Pancreas (tissue), 10 donors: Measurements from ENCODE around the gene POMGNT2. TPM values are rescaled to one million over a fixed set of nuclear protein-coding genes. Genes with fewer than 3 reads are reported as not detected.

Source experiments
- ATAC-seq, 4 donors: fragments of 200-7000 bp; cut with Tn5 transposase; one replicate each; pipeline versions ENCODE4 v1.8.0 to v1.9.1; 2020; ENCODE audit warnings: mild to moderate bottlenecking in 4 of 4, moderate library complexity in 4 of 4
- DNase-seq, 6 donors: peaks; one replicate each; pipeline ENCODE4 v3.0.0-alpha.2; 2020
- FAIRE-seq: peaks from 2 replicates; lab custom pipeline; 2012; peaks lifted over from hg19 to GRCh38; lab: Jason Lieb, UNC
- H3K27ac ChIP-seq, 4 donors: fragments of 200-600 bp; sonication (generic); 1 replicate in 3 of 4; 2 replicates in 1 of 4; pipeline versions ENCODE4 v1.5.0 to v1.8.0; 2020
- H3K27me3 ChIP-seq, 4 donors: fragments of 200-600 bp; one replicate each; pipeline ENCODE4 v1.8.0; 2021
- H3K36me3 ChIP-seq, 3 donors: fragments of 200-600 bp; sonication (generic) in 1 of 3; one replicate each; pipeline versions ENCODE4 v1.5.0 to v1.8.0; 2020 to 2021
- H3K4me1 ChIP-seq, 3 donors: fragments of 200-600 bp; one replicate each; pipeline ENCODE4 v1.8.0; 2021
- H3K4me3 ChIP-seq, 4 donors: fragments of 200-600 bp; sonication (generic) in 2 of 4; one replicate each; pipeline versions ENCODE4 v1.5.0 to v1.8.0; 2020 to 2021
- H3K9me3 ChIP-seq, 4 donors: fragments of 200-600 bp; one replicate each; pipeline ENCODE4 v1.8.0; 2021
- CTCF ChIP-seq, 4 donors: fragments of 200-600 bp; sonication (generic) in 3 of 4; IDR thresholded peaks; one replicate each; pipeline versions ENCODE4 v1.5.0 to v1.8.0; 2021; ENCODE audit warnings: antibody characterized with exemption in 4 of 4
- WGBS, 2 donors: extraction: QIAGEN DNeasy Blood & Tissue Kit; methylation state at CpG; one replicate each; pipeline ENCODE4 v1.1.7; 2013; 5-methylcytosine and 5-hydroxymethylcytosine counted together
- intact Hi-C, 3 donors: fragments of 100-400 bp; cut with DNase I; formaldehyde crosslinking; loops; one replicate each; pipeline versions ENCODE4 v1.11.1 to v1.14.2; 2022
- polyA plus RNA-seq, 2 donors: library from polyadenylated mRNA; stranded (reverse); fragments of 200-250 nt; gene quantifications; one replicate each; pipeline ENCODE4 v1.2.3, GENCODE V29; 2013
- total RNA-seq, 6 donors: library from RNA; stranded (reverse); fragmentation: NEBNext Ultra II Directional in 4 of 6; extraction: Animal tissue kit (Norgen Biotek cat#: 25700) in 4 of 6; gene quantifications; one replicate each; pipeline versions ENCODE4 v1.2.1 to v1.2.4, GENCODE V29; 2021 to 2023
- donor health status: healthy with polysubstance abuse.
- donor health status: DM: no; HTN: no; CAD: no; lungs with moderate emphysema.
- donor health status: DM: no; HTN: no; CAD: no.
- donor health status: control.
- donor health status: control.
- donor health status: Bipolar disorder and iron deficiency.
- donor health status: DM: yes; HTN: yes; CAD: no.
- donor health status: DM: no; HTN: no; CAD: no.
- donor health status: DM: no; HTN: no; CAD: no.
- donor health status: DM: yes; HTN: yes; CAD: no.

Gene POMGNT2
- total and polyA plus RNA-seq, 8 donors: 4.4 to 13.5 (median 7.8) TPM

DNA sequence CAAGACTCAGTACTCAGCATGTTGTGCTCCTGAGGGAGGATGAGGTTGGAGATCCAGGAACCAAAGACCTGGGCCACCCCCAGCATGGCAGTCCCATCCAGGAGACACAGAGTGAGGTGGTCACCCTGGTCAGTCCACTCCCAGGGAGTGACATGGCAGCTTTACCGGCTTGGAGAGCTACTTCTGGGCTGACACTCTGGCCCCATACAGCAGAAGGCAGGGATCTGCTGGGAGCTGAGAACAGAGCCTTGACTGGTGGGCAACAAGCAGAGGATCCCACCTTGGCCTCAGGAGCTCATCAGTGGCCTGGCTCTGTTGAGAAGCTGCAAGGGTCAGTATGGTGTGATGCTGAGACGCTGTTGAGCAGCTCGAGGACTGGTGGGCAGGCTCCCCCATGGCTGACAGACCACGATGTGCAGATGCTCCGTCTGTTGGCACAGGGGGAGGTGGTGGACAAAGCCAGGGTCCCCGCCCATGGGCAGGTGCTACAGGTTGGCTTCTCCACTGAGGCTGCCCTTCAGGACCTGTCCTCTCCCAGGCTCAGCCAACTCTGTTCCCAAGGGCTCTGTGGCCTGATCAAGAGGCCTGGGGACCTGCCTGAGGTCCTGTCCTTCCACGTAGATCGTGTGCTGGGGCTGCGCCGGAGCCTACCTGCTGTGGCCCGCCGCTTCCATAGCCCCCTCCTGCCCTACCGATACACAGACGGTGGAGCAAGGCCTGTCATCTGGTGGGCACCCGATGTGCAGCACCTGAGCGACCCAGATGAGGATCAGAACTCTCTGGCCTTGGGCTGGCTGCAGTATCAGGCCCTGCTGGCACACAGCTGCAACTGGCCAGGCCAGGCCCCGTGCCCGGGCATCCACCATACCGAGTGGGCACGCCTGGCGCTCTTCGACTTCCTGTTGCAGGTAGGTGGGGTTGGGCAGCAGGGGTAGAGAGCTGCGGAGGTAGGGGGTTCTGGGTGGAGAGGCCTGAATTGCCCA, 72.9 kb downstream of the POMGNT2 start:
- H3K9me3 ChIP-seq: no peaks in the 10 kb centered on the region
- ATAC-seq (no peak), FAIRE-seq (no peak), DNase-seq (no peak)
- H3K4me3 ChIP-seq: no peak overlapping the region
- no peaks in the 10 kb centered on the region for H3K27me3 ChIP-seq
- intact Hi-C loops: no loop called here
- no peaks in the 10 kb centered on the region for H3K4me1 ChIP-seq
- no peak overlapping the region for H3K27ac ChIP-seq
- no peaks in the 10 kb centered on the region for H3K36me3 ChIP-seq
- WGBS, 2 donors: 94 to 96% methylated on average over 23 of the region's 23 CpGs
- TF ChIP-seq CTCF (IDR thresholded peaks at IDR 0.05): no peak

- Histone ChIP-seq H3K27me3 (no peaks in the 10 kb centered on the region), H3K27ac (no peak overlapping the region), H3K4me3 (no peak overlapping the region), H3K36me3 (no peaks in the 10 kb centered on the region), H3K9me3 (no peaks in the 10 kb centered on the region), H3K4me1 (no peaks in the 10 kb centered on the region)
- WGBS, 2 donors: 93 to 94% methylated on average over 16 of the region's 16 CpGs
- DNase-seq: no peak
- intact Hi-C loops: no loop called here
- no peak for ATAC-seq
- FAIRE-seq: no peak
- TF ChIP-seq CTCF (IDR thresholded peaks at IDR 0.05): no peak
These were observed 73.9 kb downstream of the POMGNT2 start for GRCh38 chr3:43031889-43032545.

DNA sequence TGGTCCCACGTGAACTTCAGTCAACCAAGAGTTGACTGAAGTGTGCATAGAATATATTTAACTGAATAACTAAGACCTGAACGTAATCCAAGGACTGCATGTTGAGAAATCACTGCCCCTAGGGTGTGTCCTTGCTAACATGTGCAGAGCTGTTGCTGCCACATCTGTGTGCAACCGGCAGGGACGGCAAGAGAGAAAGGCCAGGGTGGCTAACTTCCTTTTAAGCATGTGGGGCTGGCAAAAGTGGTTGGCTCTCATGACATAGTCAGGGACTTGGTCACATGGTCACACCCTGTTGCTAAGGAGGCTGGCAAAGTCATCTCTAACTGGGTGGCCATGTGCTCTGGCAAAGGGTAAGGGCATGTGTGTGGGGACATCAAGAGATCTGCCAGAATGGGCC, 74.4 kb downstream of the POMGNT2 start:
- Histone ChIP-seq H3K27ac (no peak overlapping the region), H3K9me3 (no peaks in the 10 kb centered on the region), H3K4me3 (no peak overlapping the region), H3K36me3 (no peaks in the 10 kb centered on the region), H3K27me3 (no peaks in the 10 kb centered on the region), H3K4me1 (no peaks in the 10 kb centered on the region)
- TF ChIP-seq CTCF (IDR thresholded peaks at IDR 0.05): no peak
- ATAC-seq (peak in 2 of 4 donors; percentile 35 to 36), DNase-seq (no peak), FAIRE-seq (no peak)
- WGBS, 2 donors: 72 to 74% methylated on average over 4 of the region's 4 CpGs
- intact Hi-C loops: no loop called here

DNA sequence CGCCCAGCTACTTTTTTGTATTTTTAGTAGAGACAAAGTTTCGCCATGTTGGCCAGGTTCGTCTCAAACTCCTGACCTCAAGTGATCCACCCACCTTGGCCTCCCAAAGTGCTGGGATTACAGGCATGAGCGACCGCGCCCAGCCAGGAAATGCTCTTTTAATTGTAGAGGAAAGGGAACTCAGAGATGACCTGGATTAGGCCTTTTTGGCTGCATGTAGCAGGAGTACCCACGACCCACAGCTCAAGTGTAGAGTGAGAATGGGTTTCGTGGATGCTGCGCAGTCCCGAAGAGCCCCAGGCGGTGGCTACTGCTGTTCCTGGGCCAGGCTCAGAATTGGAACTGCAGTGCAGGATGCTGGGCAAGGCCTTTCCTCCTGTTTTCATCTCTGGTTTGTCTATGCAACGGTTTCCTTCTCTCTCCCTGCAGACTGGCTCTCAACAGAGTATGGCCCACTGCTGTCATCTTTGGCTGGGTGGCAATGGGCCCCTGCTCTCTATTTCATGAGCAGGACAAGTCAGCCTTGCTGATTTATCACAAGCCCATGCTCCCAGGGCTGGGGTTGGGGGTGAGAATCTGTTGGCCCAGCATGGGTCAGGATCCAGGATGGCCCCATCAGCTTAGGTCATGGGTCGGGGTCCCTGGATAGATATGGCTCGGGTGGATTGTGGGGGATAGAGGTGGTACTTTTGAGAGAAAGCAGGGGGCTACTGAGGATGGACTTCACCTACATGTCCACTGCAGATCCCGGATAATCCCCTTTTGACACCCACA, 75.5 kb downstream of the POMGNT2 start:
- intact Hi-C loops: no loop called here
- FAIRE-seq: no peak
- no peak for ATAC-seq

More for the DNA sequence above, 75.5 kb downstream of the POMGNT2 start:
- H3K27me3 ChIP-seq: no peaks in the 10 kb centered on the region
- no peaks in the 10 kb centered on the region for H3K9me3 ChIP-seq
- no peak overlapping the region for H3K4me3 ChIP-seq
- DNase-seq: no peak
- H3K27ac ChIP-seq: no peak overlapping the region
- 85 to 87% methylated on average over 15 of the region's 15 CpGs for WGBS, 2 donors
- no peak for TF ChIP-seq CTCF (IDR thresholded peaks at IDR 0.05)
- no peaks in the 10 kb centered on the region for H3K36me3 ChIP-seq
- H3K4me1 ChIP-seq: no peaks in the 10 kb centered on the region

Other genes with a start within 250 kb of the POMGNT2 start
- under 1 TPM in 1 of 6 donors, not detected in 5; 0.22 TPM for gene CYP8B1, start 230.2 kb downstream of the POMGNT2 start, total RNA-seq
- not detected for gene CYP8B1, start 230.2 kb downstream of the POMGNT2 start, polyA plus RNA-seq
- 1 to 10 TPM; 5.7 to 9.9 (median 8.4) TPM for gene ZNF662, start 199.9 kb downstream of the POMGNT2 start, total RNA-seq
- 10 to 100 TPM in 1 of 2 donors, 1 to 10 TPM in 1; 5.4 to 10.3 TPM for gene ZNF662, start 199.9 kb downstream of the POMGNT2 start, polyA plus RNA-seq
- gene GASK1A, start 126.8 kb downstream of the POMGNT2 start, total RNA-seq: 1 to 10 TPM; 1.2 to 5.8 (median 2.2) TPM
- gene GASK1A, start 126.8 kb downstream of the POMGNT2 start, polyA plus RNA-seq: 1 to 10 TPM; 1.5 to 1.7 TPM
- gene SNRK, start 180.5 kb upstream of the POMGNT2 start, total RNA-seq: 10 to 100 TPM; 14.4 to 24.2 (median 18.2) TPM
- 10 to 100 TPM in 1 of 2 donors, 1 to 10 TPM in 1; 6.3 to 13.5 TPM for gene SNRK, start 180.5 kb upstream of the POMGNT2 start, polyA plus RNA-seq